Activated T-cell treated with anti-CD3 and anti-CD28 coated beads for 1 hour (primary cell): ENCODE data around the gene RBMX.
"Not testable (repeated sequence)": the region's sequence is repeated elsewhere in the genome, so short reads cannot be mapped to it uniquely, and the experiment has no call there.

Source experiments
- DNase-seq: peaks from one replicate; pipeline ENCODE4 v3.0.0-alpha.2; 2020; ENCODE audit warnings: low read depth

Gene RBMX

DNA sequence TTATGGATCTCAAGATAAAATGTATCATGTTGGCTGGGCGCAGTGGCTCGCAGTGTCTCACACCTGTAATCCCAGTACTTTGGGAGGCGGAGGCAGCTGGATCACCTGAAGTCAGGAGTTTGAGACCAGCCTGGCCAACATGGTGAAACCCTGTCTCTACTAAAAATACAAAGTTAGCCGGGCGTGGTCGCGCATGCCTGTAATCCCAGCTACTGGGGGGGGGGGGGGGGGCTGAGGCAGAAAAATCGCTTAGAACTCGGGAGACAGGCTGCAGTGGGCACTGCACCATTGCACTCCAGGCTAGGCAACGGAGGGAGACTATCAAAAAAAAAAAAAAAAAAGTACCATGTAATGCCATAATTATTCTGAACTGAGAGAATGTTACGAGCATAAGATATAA lies 2.1 kb downstream of the RBMX start:
- no peak for DNase-seq

DNA sequence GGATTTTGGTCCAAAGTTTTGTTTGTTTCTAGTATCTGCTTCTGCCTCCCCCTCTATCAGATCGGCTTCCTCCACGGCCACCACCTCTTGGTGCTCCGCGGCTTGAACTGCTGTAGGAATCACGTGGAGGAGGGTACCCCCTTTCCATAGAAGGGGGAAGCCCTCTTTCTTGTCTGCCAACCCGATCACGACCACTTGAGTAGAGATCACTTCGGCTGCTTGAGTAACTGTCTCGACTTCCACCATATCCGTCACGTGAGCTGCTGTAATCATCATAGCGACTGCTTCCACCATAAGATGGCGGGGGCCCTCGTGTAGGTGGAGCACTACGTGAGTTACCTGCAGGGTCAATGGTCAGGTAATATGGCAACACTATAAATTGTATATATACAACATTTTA lies 6.4 kb downstream of the RBMX start:
- DNase-seq: not testable (repeated sequence)

DNA sequence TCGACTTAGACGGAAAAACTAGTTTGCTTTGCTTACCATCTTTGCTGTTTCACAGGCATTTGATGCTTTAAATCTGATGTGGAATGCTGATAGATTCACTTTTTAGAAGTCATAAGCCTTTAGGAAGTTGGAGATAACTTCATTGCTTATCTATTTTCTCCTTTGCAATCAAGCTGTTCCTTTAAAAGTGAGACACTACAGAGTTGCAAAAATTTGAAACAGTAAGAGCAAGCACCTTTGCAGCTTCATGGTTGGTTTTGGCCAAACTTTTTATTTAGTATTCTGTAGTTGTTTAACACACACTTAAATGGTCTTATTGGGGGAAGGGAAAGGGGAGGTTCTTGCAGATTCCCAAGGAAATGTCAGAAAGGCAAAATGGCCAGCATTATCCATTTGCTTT lies 7.3 kb downstream of the RBMX start:
- not testable (repeated sequence) for DNase-seq

DNA sequence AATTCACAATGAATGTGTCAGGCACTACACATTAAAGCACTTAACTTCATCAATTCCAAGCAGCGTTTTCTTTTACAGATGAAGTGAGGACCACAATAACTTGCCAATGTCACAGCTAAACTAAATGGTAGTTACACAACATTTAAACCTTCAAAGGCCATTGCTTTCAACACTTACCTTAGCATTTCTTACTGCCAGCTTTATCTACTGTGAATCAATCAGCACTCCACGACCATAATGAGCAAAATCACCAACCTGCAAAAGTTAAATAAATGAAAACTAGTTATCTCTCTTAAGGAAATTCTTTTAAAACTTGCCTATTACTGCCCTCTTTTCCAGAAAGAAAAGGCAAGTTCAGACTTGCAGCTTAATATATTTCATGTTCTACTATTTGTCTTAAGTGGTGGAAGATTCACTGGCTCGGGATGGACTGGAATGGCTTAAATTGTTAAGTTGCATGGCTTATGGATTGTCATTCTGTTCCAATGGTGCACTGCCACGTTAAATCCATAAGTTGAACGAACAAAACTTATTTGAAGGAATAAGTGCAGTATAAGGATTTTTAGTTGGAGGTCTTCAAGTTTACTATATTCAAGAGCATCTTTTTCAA lies 8.3 kb downstream of the RBMX start:
- DNase-seq: no peak

DNA sequence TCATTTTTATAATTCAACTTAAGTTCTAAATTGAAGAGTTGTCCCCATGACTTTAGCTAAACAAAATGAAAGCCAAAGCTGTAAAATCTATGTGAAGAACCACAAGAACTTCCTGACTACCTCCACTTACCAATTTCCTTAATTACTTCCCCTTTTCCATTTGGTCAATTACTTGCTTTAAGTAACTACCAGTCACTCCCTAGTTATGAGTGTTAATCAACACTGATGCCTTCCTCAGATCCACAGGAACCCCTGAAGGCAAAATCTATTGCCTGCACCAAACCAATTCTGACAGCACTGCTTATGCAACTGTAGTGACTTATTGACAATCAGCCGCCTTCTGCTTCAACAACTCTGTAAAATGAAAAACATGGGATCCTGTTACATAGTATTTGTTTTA lies 10.5 kb downstream of the RBMX start:
- DNase-seq: no peak

DNA sequence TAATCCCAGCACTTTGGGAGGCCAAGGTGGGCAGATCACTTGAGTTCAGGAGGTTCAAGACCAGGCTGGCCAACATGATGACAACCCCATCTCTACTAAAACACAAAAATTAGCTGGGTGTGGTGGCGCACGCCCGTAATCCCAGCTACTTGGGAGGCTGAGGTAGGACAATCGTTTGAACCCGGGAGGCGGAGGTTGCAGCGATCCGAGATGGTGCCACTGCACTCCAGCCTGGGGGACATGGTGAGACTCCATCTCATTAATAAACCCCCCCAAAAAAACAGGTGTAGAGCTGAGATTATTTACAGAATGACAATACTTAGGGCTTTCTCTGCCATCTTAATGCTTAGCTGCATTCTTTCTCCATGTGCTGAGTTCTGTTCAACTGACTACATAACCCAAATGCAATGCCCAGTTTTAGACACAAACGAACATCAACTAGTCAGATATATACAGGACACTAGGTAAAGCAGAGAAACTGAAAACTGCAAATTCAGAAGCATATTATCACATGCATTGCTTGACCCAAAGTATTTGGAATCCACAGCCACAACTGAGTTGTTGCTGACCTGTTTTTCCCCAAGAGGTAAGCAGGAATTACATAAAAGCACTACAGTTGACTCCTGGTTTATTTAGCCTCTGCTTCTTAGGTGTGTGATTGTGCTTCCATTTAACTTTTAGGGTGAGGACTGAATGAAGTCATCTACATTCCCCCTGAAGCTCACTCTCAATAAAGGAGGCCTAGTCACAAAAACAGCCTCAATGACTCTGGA lies 12.1 kb downstream of the RBMX start:
- DNase-seq: no peak

DNA sequence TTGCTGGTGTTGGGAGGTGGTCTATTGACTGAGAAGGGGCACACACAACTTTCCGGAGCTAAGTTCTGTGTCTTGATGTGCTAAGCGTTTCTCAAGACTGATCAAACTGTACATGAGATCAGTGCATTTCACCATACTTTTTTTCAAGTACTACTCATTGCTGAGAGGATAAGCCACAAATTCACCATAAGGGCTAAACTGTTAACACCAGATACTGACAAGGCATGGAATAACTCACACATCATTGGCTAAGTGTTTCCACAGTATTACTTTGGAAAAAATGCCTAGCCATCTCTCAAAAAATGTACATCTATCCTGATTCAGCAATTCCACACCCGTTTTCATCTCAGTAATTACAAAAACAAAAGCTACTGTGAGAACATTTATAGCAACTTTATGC lies 13.0 kb downstream of the RBMX start:
- DNase-seq: no peak

DNA sequence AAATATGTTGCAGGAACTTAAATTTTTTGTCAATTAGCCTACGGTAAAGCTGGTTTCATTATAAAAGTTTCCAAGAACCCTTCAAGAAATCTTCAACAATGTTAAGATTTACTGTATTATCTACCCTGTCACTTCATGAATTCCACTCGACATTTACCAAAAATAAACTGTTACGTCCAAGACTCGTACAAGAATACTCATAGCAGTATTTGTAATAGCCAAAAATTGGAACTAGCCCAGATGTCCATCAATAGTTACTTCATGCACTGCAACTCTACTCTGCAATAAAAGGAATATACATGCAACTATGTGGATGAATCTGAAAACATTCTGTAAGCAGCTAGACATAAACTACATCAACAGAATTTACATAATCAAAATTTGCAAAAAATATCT lies 13.4 kb downstream of the RBMX start:
- no peak for DNase-seq

DNA sequence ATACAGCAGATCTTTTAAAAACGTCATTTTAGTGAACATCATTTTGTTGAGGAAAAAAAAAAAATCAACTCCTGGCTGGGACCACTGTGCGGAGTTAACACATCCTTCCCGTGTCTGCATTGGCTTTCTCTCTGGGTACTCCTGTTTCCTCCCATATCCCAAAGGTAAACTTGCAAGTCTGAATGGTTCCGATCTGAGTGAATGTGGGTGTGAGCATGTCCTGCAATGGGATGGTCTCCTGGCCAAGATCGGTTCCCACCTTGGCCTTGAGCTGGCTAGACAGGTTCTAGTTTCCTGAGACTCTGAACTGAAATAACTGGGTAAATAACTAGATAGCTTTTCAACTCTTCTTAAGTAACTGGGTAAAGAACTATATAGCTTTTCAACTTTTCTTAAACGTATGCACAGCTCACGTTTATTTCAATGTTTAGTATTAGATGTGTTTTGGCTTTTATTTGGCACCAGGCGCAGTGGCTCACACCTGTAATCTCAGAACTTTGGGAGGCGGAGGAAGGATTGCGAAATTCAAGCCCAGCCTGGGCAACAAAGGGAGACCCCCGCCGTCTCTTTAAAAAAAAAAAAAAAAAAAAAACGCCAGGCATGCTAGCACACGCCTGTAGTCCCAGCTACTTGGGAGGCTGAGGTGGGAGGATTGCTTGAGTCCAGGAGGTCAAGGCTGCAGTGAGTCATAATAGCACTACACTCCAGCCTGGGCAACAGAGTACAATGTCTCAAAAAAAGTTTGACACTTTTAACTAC lies 14.0 kb downstream of the RBMX start:
- no peak for DNase-seq

DNA sequence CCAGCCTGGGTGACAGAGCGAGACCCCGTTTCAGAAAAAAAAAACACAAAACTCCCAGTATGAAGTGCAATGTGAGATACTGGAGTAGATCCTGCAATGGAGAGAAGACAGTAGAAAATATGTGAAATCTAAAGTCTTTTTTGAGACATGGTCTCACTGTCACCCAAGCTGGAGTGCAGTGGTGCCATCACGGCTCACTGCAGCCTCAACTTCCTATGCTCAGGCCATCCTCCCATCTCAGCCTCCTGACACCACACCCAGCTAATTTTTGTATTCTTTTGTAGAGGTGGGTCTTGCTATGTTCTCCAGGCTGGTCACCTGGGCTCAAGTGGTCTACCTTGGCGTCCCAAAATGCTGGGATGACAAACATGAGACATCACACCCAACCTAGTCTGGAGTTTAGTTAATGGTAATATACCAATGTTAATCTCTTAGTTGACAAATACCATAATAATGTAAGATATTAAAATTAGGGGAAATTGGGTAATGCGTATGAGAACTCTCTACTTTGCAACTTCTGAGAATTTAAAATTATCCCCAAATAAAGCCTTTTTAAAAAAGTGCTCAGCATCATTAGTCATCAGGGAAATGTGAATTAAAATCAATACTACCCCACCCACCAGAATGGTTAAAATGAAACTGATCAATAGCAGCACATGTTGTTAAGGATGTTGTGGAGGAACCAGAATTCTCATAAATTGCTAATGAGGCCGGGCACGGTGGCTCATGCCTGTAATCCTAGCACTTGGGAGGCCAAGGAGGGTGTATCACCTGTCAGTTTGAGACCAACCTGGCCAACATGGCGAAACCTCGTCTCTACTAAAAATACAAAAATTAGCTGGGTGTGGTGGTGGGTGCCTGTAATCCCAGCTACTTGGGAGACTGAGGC lies 15.0 kb downstream of the RBMX start:
- no peak for DNase-seq

DNA sequence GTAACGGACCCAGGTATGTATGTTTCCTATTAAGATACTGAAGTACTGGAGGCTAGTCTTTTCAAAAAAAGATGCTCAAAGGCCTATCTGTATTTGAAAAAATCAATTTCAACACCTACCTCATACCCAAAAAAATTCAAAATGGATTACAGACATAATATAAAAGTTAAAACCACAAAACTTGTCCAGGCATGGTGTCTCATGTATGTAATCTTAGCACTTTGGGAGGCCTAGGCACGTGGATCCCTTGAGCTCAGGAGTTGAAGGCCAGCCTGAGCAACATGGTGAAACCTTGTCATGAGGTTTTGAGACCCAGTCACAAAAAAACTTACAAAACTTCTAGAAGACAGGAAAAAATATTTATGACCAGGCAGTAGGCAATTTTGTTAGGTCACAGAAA lies 16.7 kb downstream of the RBMX start:
- no peak for DNase-seq

DNA sequence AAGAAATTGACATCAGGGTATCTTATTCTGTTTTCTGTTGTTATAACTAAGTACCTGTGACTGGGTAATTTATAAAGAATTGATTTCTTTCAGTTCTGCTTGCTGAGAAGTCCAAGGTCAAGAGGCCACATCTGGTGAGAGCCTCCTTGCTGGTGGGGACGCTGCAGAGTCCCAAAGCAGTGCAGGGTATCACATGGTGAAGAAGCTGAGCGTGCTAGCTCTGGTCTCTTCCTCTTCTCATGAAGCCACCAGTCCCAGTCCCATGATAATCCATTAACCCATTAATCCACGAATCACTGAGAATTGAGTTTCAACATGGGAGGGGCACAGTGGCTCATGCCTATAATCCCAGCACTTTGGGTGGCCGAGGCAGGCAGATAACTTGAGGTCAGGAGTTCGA lies 18.0 kb downstream of the RBMX start:
- DNase-seq: no peak

DNA sequence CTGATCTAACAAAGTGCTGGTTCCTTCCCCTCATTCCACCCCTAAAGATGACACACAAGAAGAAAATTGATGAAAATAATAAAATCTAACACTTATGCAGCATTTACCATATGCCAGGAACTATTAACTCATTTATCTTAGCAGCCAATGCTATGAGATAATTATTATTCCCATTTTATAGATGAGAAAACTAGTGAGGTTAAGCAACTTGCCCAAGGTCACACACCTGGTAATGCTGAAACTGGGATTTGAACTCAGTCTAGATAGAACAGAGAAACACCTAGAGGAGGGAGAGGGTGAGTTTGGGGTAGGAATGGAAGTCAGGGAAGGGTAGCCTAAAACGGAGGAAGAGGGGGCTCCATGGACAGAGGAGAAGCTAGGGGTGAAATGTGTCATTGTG lies 18.6 kb downstream of the RBMX start:
- DNase-seq: no peak

DNA sequence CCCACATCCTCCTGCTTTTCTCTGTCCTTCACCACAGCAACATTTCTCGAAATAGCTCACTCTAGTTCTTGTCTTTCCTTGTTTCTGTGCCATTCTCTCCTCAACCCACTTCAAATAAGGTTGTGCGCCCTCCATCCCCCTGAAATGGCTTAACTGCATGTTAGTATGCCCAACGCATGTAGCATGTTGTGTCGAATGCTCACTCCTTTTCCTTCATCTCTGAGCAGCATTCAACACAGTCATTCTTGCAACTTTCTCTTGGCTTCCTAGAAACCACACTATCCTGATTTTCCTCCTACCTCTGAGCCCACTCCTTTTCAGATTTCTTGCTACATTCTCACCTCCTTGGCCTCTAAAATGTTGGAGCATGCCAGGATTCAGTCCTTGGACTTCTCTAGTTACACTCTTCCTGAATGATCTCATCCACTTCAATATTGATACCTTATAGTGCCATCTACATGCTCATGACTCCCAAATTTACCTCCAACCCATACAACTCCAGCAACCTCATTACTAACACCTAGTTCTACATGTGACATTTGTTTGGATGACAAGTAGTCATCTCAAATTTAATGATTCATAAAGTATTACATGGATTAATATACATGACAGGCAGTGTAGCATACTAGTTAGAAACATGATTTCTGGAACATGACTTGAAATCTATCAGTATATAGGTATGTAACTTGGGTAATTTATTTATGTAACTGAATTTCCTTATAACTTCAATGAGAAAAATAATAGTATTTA lies 22.3 kb downstream of the RBMX start:
- no peak for DNase-seq

DNA sequence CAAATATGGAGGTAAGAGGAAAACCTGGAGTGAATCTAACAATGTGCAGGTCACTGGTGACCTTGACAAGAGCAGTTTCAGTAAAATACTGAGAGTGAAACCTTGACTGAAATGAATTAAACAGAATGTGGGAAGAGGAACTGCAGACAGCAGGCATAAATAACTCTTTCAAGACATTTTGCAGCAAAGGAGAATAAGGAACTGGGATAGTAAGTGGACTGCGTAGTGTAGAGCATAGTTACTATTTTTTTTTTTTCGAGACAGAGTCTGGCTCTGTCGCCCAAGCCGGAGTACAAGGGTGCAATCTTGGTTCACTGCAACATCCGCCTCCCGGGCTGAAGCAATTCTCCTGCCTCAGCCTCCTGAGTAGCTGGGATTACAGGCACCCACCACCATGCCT lies 24.0 kb downstream of the RBMX start:
- no peak for DNase-seq

DNA sequence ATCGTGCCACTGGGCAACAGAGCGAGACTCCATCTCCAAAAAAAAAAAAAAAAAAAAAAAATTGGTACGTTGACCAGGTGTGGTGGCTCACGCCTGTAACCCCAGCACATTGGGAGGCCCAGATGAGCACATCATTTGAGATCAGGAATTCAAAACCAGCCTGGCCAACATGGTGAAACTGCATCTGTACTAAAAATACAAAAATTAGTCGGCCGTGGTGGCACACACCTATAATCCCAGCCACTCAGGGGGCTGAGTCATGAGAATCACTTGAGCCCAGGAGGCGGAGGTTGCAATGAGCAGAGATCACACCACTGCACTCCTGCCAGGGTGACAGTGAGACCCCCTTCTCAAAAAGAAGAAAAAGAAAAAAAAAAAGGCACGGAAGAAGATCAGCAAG lies 24.5 kb downstream of the RBMX start:
- DNase-seq: no peak

DNA sequence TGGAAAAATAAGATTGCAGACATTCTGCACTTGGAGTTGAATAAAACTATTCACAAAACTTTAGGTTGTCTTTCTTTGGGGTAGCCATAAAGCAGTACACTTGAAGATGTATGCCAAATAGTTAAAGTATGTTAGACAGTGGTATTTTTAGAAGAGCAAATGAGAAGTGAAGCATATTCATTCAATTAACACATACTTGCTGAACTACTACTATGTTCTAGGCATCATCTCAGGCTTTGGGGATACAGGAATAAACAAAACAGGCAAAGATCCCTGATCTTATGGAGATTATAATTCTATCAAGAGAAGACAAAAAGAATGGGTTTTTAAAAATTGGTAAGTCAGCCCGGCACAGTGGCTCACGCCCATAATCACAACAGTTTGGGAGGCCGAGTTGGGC lies 29.0 kb downstream of the RBMX start:
- DNase-seq: no peak

DNA sequence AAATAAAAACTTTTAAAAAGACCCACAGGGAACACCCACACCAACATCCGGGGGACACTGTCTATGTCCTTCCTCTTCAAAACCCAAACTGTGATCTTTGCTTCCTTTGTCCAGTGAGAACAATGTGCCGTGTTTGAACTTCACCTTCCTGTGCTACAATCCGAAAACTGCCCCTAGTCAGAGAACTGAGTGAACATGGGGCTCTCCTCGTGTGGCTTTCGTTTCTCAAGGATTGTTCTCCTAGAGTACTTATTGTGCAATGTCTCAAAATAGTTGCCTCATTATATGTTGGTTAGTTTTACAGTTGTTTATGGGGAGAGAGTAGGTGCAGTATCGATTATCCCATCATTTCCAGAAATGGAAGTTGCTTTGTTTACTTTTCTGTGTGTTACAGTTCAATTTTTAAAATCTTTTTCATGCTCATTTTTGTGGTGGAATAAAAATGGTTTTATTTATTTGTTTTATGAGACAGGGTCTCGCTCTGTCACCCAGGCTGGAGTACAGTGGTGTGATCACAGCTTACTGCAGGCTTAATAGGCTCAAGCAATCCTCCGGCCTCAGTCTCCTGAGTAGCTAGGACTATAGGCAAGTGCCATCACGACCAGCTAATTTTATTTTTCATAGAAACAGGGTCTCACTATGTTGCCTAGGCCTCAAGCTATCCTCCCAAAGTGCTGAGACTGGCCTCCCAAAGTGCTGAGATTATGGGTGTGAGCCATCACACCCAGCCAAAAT lies 29.9 kb downstream of the RBMX start:
- no peak for DNase-seq

DNA sequence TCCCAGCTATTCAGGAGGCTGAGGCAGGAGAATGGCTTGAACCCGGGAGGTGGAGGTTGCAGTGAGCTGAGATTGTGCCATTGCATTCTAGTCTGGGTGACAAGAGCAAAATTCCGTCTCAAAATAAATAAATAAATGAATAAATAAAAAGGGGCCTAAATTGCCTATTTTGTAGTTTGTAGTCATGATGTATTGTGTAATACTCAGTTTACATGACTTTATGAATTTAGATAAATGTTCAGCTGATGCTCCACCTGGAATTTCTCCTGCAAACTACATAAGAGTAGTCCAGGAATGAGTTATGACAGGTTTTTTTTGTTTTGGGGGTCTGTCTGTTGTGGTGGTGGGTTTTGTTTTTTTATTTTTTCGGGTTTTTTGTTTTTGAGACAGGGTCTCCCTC lies 31.1 kb downstream of the RBMX start:
- no peak for DNase-seq

DNA sequence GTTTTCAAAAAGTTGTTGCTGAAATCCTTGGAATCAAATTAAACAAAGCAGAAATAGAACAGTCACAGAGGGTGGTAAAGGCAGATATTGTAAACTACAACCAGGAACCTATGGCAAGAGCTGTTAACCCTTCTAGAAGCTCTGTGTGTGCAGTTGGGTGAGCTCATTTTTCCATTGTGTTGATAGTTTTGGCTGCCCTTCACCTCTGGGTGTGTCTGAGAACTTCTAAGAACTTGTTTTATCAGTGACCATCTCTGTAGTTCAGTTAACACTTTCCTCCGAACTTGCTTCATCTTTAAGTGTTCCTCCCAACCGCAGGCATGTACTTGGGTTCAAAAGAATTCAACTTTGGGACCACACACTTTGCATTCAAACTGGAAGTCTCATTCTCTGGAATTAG lies 32.7 kb downstream of the RBMX start:
- no peak for DNase-seq

DNA sequence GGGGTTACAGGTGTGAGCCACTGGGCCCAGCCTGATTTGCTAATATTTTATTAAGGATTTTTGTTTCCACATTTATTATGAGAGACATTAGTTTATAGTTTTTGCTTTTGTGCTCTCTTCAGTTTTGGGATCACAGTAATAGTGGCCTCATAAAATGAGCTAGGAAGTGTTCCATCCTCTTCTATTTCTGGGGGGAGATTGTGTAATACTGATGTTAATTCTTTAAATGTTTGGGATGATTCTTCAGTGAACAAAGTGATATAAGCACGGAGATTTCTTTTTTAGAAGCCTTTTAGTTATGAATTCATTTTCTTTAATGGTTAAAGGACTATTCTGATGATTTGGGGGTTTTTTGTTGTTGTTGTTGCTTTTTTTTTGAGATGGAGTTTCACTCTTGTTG lies 41.3 kb downstream of the RBMX start:
- DNase-seq: no peak
